GM21619 (cell line): Measurements from ENCODE around the gene XCR1.
A peak's percentile ranks its signal among the peaks of the same experiment; 100 is the strongest.
"Not testable (repeated sequence)": the region's sequence is repeated elsewhere in the genome, so short reads cannot be mapped to it uniquely, and the experiment has no call there.

Experiments
- ATAC-seq: cut with Tn5 transposase; IDR thresholded peaks from one replicate; pipeline ENCODE4 v1.9.1; 2021; ENCODE audit not compliant: unreplicated experiment

Gene XCR1

DNA sequence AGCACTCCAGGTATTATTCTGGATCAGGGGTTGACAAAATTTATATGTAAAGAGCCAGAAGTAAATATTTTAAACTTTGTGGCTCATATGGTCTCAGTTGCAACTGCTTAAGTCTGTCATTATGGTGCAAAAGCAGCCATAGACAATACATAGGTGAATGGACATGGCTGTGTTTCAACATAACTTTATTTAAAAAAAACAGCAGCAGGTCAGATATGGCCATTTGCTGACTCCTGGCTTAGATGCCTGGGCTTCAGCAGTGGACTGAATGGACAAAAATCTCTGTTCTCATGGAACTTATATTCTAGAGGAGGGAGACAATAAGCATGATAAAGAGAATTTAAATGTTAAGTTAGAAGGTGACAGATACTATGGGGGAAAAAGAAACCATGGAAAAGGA lies 20.0 kb downstream of the XCR1 start:
- ATAC-seq = no peak

DNA sequence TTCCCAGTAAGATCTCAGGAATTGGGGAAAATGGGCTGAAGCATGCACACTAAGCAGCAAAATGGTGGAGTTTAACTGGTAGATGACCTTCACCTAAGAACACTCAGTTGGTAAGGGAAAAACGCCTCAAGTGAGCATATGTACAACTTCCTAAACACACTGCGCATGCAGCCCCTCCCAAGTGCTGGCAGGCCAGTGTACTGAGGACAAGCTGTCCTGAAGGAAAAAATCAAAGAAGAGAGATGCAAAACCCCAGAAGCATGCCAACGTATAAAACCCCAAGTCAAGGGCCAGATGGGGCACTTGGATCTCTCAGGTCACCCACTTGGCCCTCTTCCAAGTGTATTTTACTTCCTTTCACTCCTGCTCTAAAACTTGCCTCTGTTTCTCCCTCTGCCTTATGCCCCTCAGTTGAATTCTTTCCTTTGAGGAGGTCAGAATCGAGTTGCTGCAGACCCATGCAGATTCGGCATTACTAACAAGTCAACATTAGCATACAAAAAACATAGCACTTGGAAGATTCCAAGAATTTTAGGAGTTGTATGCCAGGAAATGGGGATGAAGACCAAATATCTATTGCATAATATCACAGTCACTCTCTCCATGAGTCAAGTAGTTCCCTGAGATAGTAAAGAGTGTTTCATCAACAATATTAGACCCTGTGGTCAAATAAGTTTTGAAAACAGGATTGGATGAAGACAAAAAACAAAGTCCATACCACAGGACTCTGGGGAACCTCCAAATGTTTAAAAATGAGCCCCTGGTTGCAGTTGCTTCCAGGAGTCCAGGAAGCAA lies 20.8 kb downstream of the XCR1 start:
- no peak for ATAC-seq

DNA sequence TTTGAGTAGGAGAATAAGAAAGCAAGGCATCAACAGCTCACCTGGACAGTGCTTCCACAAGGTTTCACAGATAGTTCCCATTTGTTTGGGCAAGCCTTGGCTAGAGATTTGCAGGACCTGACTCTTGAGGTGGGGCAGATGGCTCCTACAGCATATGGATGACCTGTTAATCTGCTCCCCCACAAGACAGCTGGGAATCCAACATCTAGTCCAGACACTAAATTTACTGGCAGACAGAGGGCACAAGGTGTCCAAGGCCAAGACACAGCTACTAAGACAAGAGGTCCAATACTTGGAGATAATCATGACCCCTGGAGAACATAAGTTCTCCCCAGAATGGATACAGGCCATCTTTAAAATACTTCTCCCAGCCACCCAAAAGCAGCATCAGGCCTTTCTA lies 23.6 kb downstream of the XCR1 start:
- ATAC-seq = not testable (repeated sequence)

DNA sequence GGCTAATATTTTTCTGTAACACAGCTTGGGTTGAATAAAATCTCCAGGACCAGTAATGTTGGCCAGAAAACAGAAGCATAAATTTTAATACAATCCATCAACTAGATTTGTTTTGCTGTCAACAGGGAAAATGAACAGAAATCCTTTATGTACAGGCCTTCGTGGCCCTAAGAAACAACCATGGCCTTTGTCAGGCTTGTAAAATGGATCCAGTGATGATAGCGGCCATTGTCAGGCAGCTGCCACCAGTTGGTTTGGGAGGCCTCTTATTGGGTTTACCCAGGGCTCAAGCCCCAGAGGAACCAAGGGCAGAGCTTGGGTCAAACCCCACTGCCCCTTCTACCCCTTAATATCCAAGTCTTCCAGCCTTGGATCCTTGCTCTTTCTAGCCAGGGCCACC lies 26.1 kb downstream of the XCR1 start:
- ATAC-seq = no peak

DNA sequence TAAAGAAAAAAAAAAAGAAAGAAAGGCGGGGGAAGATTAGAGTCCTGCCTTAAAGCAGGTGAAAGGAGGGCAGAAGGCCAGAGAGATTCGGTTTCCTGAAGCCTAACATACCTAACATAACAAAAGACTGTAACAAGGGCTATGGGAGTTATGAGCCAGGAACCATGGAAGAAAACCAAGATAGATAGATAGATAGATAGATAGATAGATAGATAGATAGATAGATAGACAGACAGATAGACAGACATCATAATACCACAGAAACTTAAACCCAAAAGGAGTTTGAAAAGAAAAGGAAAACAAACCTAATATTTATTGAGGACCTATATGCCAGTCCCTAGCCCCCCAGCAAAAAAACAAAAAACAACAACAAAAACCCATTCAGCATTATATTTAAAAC lies 29.3 kb downstream of the XCR1 start:
- ATAC-seq = no peak

DNA sequence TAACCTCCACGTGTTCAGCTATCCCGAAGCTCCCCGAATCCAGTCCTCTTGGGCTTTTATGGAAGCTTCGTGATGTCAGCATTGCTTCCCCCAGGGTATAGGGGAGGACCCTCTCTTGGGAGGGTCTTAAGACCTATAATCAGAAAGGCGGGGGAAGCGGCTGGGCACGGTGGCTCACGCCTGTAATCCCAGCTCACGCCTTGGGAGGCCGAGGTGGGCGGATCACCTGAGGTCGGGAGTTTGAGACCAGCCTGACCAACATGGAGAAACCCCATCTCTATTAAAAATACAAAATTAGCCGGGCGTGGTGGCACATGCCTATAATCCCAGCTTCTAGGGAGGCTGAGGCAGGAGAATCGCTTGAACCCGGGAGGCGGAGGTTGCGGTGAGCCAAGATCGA lies 29.8 kb downstream of the XCR1 start:
- not testable (repeated sequence) for ATAC-seq

DNA sequence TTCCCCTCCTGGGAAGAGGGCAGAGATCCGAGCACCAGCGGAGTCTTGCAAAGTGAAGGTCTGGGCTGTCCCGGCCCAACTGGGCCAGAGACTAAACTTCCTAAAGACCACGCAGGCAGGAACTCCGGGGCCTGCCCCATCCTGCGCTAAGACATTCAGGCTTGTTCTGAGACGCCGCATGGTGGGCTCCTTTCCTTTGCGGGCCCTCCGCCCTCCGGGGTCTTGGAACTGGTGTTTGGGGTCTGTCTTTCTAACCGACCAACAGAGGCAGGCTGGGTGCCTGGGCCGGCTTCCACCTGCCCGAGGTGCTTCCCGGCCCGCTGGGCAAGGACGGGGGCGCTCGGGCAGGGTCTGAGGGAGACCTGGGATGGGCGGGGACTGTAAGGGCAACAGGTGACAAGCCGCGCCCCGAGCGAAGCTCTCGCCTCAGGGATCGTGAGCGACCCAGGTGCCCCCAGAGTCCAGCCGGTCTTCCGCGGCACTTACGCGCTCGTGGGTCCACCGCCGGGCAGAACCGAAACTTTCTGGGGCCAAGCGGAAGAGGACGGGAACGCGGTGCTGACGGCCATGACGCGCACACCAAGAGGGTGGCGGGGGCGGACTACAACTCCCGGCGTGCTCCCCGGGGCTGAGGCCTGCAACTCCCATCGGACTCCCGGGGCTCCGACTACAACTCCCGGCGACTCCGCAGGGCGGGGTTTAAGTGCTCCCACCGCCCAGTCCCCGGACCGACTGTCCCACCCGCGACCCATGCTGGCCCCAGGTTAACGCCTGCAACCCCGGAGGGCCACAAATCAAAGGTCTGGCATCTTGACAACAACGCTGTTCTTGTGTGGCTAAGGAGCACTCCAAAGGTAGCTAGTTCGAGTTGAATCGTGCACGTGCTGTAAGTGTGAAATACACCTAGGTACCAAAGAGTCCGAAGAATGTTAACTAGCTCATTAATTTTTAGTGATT lies 31.8 kb downstream of the XCR1 start, which contains the start of gene FYCO1:
Gene FYCO1 (minus strand): TSS at position 589 of the 957 bp plus-strand sequence. CDS start 10,914 bp downstream, outside the sequence.
- ATAC-seq = peak; percentile 91

DNA sequence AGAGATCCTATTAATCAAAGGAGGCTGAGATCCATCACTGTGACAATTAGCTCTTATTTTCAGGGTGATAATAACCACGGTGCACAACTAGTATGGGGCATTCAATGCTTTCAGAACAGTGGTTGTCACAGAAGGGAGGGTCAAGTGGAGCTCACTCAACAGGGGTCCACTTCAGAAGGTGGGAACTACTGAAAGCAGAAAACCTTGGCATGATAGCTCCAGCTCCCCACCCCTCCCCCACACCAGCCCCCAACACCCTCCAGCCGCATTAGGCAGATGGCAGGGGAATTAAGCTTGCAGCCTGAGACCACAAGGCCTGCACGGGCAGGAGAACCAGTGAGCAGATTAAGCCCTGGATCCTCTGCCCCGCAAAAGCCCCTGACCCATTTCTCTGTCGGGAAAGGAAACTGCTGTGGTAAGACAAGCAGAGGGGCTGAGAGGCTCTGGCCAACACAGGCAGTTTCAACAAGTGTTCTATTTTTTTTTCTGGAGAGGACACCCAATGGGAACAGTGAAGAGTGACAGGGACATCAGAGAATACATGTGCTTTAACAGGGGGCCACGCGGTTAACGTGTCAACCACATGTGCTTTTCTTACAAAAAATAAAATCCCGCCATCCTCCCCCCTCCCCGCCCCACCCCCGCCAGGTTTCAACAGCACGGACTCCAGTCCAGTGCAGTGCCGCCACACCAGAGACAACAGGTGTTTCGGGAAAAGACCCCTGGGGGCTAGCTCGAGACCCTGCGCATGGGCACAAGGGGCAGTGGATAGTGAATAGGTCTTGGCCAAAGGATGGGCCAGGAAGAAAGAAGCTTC lies 32.7 kb downstream of the XCR1 start:
- peak; percentile 13 for ATAC-seq

DNA sequence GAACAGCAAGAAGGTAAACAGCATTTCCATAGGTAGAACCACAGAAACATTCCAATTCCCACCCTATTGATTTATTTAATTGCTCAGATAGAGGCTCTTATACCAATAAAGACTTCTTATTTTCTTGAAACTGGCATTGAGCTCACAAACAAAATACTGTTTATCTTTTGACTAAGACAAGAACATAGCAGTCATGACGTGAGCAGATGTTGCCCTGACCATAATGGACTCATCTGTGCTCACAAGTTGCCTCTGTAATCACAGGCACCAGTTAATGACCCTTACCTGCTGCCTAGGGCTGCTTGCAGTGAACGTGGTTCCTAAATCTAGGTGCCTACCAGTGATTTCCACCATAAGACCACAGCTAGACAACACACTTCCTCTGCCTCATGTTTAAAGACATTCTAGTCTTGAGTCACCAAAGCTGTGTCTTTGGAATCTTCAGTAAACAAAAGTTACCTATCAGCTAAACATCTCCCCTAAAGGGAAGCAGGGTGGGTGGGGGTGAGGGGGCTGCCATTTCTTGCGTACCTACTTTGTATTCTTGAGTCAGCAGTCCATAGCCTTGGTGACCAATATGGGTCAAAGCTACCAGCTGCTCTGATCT lies 33.8 kb downstream of the XCR1 start:
- no peak for ATAC-seq

DNA sequence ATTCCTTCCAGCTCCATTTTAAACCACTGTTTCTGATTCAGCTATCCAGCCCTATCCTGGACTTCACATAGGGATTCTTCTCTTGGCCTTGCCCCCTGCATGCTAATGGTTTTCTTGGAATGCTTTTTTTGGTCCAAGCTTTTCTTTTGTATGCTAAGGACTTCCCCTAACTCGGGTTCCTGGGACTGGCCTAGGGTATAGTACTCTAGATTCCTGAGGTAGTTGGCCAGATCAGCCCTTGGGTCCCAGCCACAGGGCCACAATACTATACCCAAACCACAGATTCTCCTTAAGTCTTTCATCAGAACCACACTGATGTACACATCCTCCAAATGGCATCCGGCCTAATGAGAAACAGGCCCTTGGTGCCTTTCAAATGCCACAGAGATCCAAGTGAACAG lies 34.5 kb downstream of the XCR1 start:
- no peak for ATAC-seq

DNA sequence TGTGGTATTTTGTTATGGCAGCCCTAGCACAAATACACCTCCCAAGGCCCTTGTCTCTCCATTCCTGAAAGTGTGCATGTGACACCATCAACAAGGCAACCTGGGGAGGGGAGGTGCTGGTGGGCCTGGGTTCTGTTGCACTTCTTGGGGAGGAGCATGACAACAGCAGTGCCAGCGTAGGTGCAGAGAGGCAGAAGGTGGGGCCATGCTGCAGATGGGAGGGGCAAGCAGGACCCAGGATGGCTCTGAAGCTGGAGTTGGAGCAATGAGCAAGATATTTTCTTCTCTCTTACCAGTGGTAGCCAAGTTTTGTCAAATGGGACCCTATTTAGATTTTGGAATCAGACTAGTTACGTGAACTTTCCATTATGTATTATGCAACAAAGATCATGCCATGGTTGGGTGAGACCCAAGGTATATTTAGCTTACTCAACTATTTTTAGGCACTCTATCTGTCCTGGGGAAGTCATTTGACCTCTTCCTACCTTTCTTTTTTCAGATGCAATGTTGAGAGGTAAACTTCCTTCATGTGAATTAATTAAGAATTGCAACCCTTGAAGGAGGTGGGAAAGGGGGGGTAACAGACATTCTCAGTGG lies 35.1 kb downstream of the XCR1 start:
- no peak for ATAC-seq

DNA sequence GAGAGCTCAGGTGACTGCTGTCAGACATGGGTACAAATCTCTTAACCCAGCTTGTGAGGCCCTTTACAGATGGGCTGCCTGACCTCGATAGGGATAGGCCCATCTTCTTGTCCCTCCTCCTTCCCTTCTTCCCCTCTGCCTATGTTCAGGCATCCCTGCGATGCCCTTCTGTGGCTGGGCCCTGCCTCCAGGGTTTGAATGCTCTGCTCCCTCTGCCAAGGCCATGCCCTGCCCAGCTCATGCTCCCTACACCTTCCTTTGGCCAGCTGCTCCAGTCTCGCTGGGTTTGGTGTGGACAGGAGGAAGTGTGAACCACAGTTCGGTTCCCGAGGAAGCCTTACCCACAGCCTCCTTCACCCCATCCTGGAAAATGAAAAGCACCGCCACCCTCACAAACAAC lies 35.9 kb downstream of the XCR1 start:
- no peak for ATAC-seq

DNA sequence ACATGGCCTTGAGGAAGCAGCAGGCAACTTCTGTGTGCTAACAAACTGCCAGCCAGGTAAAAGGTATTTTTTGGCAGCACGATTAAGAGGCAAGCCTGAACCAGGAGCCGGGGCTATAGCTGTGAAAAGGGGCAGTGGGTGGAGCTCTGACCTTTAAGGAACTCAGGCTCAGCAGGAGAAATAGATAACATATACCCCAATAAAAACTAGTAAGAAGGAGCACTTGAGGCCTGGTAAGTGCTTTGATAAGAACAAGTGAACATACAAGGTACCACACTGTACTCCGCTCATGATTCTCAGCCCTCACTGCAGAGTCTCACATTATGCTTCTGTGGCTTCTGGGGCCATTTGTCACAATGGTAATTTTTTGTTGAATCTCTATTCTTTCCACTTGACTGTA lies 37.1 kb downstream of the XCR1 start:
- ATAC-seq = no peak

DNA sequence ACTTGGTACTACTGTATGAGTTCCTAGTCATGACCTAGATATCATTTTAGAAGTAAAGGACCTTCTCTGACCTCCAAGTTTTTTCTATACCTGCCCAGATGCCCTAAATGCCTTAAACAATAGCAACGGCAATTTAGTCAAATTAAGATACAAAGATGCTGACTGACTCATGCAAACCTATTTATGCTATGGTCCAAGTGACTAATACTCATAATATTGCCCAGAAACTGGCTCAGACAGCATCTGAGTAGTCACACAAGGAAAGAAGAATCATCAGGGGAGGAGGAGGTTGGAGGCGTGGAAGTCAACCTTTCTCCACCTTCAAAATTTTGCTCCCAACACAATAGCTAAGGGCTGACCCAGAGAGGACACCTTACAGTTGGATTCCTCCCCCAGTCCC lies 38.5 kb downstream of the XCR1 start:
- no peak for ATAC-seq

DNA sequence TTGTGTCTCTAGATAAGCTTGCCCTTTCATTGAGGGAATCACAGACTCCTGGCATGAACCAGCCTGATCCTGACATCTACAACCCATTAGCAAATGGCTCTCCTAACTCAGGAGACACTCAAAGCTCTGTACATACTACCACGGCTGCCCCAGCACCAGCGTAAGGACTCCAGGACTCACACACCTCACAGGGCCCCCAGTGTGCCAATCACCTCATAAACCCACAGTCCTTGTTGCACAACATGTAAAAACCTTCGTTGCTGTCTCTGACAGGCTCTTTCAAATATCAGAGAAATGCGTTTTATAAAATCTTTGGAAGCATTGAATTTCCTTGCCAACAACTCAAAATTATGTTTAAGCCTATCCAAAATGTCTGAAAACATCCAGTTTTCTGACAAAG lies 38.9 kb downstream of the XCR1 start:
- no peak for ATAC-seq

DNA sequence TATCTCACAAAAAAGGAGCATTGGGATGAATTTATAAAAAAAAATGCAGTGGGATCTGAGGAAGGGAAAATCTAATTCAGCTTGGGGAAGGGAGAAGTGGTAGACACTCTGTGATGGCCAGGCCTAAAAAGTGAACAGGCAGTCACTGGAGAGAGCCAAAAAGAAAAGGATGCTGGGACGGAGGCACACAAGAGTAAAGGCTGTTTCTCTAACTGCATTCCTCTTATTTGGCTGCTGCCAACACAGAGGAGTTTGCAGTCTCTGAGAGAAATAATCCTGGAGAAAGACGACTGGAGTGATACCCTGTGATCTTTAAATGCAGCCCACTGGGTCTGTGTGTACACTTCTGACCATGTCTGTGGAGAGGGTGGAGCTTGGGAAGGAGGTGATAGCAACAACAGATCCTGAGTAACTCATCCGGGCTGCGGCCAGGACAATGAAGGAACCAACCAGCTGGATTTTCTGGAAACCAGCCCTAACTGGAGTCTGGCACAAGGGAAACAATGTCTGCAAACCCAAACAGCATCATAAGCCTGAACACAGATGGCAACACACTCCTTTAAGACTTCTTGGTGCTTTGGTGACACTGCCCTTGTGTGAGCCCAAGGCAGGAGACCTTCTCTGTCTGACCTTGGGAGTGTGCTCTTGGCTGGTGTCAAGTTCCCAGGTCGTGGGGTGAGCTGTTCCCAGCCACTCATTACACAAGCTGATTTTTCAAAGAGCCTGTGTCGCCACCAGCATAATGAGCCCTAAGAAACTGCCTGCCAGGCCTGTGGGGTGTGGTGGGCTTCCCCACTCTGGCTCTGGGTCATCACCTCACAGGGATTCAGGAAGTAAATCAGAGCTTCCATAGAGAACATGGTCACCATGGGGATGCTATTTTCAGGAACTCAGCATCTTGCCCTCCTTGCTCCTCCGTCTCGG lies 39.7 kb downstream of the XCR1 start:
- ATAC-seq = no peak

DNA sequence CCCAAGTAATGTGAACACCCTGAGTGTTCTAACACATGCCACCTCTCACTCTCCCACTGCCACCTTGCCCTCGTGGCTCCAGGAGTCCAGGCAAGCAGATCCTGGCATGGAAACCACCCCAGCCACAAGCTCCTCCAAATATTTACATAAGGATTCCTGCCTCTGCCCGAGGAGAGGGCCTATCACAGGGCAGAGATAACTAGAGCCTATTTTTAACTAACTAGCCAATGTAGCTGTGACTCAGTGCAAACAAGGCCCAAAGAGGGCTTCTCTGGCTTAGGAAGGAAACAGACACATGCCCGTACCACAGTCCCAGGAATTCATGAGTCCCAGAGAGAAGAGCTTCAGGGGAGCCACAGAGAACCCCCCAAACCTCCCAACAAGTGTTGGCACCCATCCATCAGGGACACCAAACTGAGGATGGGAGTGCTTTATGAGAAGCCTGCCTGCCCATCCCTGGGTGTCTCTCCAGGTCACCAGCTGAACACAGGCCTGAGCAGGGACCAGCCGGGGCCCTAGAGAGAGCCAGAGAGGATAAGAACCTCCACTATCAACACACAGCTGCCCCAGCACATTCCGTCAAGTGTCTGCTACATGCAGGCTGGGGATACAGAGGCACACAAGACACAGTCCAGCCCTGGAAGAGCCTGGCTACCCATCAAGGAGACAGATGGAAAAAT lies 40.8 kb downstream of the XCR1 start:
- ATAC-seq = no peak

DNA sequence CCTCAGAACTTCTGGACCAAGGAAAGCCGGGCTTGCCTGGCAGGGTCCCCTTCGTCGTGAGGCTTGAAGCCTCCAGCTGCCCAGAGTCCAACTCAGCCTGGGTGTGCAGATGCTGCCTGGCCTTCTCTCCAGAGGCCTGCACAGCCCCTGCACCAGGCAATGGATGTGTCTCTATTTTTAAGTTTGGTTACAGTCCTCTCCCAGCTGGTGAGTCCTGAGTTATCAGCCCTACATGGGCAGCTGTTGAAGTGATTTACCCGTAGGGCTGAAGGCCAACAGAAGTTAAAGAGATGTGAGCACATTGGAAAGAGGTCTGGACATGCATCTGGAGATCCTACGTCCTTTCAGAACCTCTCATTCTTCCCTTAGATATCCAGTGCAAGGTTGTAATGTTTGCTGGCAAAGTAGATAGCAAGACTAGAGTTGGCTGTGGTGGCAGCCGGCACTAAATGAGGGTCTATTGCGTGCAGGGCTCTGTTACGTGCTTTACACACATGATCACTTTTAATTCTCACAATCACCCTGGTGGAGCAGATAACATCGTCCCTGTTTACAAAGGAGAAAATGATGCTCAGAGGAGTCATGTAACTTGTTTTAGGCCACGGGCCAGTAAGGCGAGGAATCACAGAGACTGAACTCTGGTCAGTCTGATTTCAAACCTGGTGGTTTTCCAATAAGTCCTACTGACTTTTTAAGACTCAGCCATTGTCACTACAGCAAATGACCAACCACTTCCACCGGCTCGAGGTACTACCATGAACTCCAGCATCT lies 41.6 kb downstream of the XCR1 start:
- no peak for ATAC-seq
